Measurements from ENCODE around the gene GATB.

- no peak for TF ChIP-seq MAZ (IDR thresholded peaks at IDR 0.05; ENCODE audit: borderline replicate concordance, low read depth, low read length)
- TF ChIP-seq CTCF (conservative IDR thresholded peaks at IDR 0.05; ENCODE audit: low read depth, low read length) = no peak
- no peak for TF ChIP-seq RFX5 (IDR thresholded peaks at IDR 0.05; ENCODE audit: low read depth, low read length)
- TF ChIP-seq USF2 (IDR thresholded peaks at IDR 0.05; ENCODE audit: low read depth, low read length) = no peak
- TF ChIP-seq POLR2A (IDR thresholded peaks at IDR 0.05; ENCODE audit: low read depth, low read length) = no peak
- no peak for TF ChIP-seq RAD21 (IDR thresholded peaks at IDR 0.05; ENCODE audit: low read length)
- no peak for TF ChIP-seq CEBPB (IDR thresholded peaks at IDR 0.05; ENCODE audit: low read depth, low read length)
- no peak for TF ChIP-seq RCOR1 (IDR thresholded peaks at IDR 0.05; ENCODE audit: insufficient replicate concordance, low read length)
- TF ChIP-seq ELK1 (IDR thresholded peaks at IDR 0.05; ENCODE audit: borderline replicate concordance, low read depth, low read length) = no peak
- TF ChIP-seq FOS (IDR thresholded peaks at IDR 0.05; ENCODE audit: low read depth, low read length) = no peak
- TF ChIP-seq MAFK (IDR thresholded peaks at IDR 0.05; ENCODE audit: low read depth, low read length) = no peak
- TF ChIP-seq BHLHE40 (IDR thresholded peaks at IDR 0.05; ENCODE audit: low read depth, low read length) = no peak
- TF ChIP-seq MXI1 (IDR thresholded peaks at IDR 0.05; ENCODE audit: borderline replicate concordance, low read depth, low read length) = no peak
- TF ChIP-seq SMC3 (IDR thresholded peaks at IDR 0.05; ENCODE audit: low read depth, low read length) = no peak
Observed at GRCh38 chr4:151700566-151701316, 60.1 kb downstream of the GATB start.

All from IMR-90 (cell line).